DMS53 (cell line): ENCODE measurements around the gene DNAH9.
A peak's percentile ranks its signal among the peaks of the same experiment; 100 is the strongest.
"Not testable (repeated sequence)": the region's sequence is repeated elsewhere in the genome, so short reads cannot be mapped to it uniquely, and the experiment has no call there.

Experiments used
- DNase-seq: peaks from one replicate; lab custom pipeline; 2025; lab: John Stamatoyannopoulos, UW

The DNAH9 gene

DNA sequence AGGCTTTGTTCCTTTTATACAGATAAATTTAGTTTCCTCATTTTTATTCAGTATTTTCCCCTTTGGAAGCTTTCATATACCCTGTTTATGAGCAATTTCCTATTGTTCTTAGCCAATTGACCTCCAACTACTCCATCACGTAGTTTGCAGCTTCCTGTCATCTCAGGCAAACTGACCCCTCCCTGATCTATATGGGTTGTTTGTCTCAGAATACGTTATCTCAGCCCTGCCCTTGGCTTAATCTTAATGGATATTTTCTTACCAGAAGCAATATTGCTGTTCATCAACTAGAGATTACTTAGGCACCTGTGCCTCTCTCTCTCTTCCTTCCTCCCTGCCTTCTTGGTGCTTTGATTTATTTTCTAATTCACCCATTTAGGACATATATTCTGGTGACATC lies 317.8 kb downstream of the DNAH9 start:
- no peak for DNase-seq

DNA sequence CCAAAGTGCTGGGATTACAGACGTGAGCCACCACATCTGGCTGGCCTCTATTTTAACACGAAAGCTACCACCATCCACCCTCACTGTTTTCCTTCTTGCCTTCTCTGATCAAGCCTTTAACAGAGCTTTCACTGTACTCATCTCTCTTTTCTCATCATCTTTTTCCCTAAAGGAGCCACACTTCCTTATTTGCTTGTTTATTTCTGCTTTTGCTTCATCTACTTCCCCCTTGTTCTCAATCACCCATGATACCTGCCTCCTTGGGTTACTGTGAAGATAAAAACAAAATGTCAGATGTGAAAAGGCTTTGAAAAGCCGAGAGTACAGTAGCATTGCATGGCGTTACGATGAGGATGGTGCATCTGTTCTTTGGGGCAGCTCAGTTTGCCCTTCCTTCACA lies 319.1 kb downstream of the DNAH9 start:
- no peak for DNase-seq

DNA sequence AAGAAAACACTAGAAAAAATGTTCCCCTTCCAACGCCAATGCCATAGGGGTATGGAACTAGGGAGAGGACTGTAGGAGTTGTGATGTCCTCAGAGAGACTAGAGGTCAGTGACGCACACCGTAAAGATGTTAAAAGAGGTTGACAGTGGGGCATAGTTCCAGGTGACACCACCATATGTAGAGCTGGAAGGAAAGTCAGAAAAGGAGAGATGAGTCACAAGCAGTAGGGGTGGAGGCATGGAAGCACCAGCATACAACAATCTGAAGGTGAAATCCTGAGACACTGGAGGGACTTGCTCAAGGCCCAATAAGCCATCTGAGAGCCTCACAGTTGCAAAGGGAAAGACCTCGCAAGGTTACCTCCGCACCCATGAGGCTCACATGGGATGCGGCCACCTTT lies 323.0 kb downstream of the DNAH9 start:
- no peak for DNase-seq

DNA sequence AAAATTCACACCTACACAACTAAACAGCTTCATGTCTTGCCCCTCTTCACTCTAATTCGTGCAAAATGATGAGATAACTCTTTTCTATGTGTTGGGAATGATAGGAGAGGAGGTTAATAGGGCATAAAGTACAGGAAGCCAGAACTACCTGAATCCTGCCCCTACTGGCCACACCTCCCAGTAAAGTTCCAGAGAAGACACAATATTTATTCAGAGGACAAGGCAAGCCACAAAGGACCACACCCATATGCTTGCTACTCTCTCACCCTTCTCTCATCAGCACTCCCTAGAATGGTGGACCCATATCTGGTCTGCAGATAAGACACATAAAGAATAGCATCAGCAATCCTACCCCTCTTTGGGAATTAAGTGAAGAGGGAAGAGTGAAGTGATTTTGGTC lies 324.4 kb downstream of the DNAH9 start:
- no peak for DNase-seq

DNA sequence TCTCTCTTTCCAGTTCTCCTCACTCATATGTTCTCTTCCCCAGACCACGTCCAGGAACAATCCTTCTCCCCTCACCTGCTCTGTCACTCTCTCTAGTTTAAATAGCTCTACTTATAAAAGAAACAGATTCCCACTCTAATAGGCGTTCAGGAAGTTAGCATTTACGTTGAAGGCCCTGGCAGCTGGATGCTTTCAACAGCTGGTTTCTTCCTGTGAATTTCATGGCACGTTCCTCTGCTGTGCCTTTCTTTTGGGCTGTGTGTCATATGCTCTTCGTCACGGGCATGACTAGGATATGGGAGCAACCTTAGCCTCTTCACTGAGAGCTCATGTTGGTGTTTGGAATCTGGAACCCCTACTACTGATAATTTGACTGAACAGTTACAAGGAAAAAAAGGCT lies 325.8 kb downstream of the DNAH9 start:
- DNase-seq: no peak

DNA sequence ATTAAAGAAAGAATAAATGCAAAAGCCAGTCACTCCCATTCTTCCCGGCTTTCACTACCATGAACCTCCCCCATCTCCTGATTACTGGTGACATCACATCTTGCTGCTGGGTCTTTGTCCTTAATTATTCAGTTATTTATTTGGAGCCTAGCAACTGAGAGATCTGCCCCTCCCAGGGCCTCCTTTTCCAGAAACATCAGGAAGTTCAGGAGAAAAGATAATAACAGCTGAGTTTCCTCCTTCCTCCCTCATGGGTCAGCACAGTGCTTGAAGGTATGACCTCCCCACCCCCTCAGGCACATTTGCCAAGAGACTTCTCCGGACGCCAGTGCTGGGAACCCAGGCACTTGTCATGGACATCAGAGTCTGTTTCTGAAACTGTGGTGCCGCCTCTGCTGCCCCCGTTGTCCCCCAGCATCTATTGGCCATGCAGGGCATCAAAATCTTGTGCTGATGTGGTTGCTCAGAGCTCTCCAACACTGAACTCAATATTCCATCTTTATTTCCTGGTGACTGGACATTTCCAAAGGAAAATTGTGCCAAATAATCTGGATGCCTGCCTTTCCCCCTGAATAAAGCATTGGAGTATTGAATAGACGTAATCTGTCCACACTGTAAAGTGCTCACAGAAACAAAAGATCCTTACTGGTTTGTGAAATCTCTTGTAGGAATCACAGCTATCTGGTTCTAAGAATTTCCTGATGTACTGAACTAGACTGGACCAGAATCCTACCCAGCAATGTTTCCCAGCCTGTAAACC lies 327.2 kb downstream of the DNAH9 start:
- DNase-seq: no peak

DNA sequence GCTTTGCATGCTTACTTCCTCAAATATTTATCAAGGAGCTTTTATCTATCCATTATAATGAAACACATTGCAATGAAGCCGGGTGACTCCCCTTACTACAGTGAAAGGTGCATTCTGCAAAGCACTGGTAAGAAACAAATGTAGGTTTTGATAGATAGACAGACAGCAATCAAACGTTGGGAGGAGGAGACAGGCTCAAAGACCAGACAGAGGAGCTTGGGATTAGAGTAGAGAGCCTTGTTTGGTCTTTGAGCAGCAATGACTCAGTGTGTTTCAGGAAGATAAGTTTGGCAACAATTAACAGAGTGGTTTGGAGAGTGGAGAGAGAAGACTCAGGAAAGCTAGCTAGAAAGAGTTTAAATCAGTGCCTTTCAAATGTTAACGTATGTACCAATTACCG lies 330.2 kb downstream of the DNAH9 start:
- no peak for DNase-seq

DNA sequence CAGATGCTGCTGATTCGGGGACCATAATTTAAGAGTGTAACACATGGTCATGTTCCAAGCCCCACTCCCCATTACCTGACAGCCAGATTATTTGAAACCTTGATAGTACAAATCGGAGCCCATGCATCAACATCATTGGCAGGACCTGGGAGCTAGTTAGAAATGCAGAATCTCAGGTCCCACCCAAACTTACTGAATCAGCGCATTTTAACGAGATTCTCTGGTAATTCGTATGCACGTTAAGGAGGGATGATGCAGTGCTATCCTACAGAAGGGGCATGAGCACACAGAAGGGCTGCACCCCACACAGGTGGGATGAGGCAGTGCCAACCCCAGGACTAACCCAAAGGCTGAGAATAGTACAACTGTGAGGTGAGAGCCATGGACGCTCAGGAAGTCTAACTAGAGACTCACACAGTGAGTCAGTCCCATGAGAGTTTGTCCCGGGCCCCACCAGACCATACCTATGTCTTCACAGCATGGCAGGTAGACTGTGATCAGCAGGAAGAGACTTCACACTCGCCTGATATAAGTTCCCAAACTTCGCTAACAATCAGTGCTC lies 334.1 kb downstream of the DNAH9 start:
- no peak for DNase-seq

DNA sequence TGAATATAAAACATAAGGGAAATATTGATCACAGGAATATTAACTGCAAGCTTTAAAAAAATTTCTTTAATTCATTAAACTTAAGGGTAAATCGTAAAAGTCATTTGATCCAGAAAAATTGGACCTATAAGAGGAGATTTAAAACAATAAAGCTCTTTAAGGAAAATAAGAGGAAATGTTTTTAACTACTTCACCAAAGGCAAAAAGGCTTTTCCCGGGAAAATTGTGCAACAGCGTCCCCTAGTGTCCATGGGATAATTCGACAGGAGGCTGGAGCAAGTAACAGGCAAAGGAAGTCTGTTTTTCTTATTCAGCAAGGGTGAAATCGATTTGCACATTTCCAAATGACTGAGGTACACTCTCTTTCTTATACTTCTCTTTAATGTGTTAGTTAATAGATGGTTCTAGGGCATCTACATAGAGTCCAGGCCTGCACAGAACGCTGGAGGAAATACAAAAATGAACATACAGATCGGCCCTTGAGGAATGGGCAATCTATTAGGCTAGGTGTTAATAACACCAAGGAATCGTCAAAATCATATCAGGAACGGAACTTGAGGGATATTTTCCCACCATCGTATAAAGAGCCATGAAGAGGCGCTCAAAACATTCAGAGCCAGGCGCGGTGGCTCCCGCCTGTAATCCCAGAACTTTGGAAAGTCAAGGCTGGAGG lies 337.6 kb downstream of the DNAH9 start:
- DNase-seq: peak; percentile 37

DNA sequence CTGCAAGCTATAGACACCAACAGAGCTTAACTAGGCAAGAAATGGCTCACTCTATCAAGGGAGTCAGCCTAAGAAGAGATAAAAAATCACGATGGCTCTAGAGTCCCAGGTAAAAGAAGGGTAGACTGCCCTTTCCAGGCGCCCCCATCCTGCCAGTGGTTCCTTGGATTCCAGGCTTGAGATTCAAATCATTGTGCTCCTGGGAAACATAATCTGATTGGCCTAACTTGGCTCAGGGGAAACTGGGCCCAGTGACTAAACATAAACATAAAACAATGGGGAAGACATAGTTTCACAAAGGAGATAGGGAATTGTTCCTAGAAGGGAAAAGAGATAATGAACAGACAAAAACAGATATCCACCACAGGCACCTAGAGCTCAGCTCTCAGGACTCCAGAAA lies 342.6 kb downstream of the DNAH9 start:
- no peak for DNase-seq

DNA sequence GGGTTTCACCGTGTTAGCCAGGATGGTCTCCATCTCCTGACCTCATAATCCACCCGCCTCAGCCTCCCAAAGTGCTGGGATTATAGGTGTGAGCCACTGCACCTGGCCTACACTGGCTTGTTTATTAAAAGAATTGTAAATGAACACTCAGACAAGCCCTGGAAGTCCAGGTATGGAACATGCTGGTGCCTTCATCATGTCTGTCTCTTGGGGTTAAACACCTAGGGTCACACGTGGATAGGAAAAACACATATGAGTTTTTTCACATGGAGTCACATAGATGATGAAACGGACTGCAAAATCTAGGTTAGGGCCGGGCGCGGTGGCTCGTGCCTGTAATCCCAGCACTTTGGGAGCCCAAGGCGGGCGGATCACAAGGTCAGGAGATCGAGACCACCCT lies 344.8 kb downstream of the DNAH9 start:
- DNase-seq: not testable (repeated sequence)

DNA sequence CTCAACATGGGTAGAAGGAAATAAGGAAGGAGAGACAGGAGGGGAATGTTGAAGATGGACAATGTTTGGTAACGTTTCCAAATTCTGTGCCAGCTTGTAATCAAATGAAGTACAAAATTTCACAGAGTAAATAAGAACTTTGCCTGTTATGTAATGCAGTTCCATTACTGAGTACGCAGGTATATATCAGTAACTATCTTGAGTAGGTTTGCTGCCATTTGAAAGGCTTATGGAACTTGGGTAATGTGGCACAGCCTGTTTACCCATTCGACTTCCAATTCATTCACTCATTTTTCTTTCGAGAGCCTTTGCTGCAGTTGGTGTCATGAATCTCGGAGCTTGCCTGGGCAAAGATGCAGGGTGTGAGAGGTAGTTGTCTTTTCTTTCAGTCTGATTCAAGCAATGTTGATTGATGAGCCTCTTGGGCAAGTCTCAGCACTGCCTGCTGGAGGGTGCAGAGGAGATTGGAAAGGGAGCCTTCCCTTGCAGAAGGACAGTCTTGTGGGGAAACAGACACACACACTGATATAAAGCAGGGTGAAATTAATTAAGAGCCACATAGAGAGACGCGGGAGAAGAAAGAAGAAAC lies 345.6 kb downstream of the DNAH9 start:
- DNase-seq: no peak

DNA sequence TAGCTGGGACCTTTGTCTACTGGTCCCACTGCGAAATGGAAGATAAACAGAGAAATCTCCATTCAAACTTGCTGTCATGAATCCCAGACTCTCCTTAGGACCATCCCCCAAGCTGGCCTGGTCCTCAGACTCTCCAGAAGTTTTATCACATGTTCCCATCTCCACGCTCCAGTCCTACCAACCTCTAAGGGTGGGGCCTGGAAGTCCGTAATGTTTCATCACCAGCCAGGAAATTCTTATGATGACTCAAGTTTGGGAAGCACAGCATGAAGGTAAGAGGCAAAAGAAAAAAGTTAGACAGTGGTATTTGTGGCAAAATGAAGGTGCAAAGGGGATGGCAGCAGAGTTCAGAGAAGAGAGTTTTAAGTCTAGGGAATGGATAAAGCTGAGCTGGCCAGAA lies 346.3 kb downstream of the DNAH9 start:
- DNase-seq: no peak

DNA sequence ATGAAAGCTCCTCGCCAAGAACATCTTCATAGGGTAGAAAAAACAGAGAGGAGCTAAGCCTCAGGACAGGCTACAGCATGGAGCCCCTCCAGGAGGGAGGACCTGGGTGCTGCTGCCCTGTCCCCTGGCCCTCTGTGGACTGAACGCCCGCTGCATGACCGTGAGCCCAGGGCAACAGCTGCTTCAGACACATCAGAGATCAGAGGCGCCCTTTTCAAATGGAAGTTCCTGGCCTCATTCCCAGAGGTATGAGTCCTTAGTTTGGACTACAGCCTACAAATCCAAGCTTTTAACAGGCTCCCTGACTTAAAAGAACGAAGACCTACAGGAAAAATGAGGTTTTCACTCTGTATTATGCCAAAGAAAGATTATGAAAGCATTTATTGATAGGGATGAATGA lies 350.5 kb downstream of the DNAH9 start:
- DNase-seq: no peak

DNA sequence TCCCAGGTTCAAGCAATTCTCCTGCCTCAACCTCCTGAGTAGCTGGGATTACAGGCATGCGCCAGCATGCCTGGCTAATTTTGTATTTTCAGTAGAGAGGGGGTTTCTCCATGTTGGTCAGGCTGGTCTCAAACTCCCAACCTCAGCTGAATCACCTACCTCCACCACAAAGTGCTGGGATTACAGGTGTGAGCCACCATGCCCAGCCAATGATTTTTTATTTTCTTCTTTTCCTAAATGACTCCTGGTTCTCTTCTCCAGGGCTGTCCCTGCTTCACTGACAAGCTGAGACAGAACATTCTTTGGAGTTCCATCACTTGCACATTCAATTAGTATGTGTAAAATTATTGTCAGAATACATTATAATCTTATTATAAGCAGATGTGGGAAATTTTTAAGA lies 351.3 kb downstream of the DNAH9 start:
- DNase-seq: not testable (repeated sequence)

DNA sequence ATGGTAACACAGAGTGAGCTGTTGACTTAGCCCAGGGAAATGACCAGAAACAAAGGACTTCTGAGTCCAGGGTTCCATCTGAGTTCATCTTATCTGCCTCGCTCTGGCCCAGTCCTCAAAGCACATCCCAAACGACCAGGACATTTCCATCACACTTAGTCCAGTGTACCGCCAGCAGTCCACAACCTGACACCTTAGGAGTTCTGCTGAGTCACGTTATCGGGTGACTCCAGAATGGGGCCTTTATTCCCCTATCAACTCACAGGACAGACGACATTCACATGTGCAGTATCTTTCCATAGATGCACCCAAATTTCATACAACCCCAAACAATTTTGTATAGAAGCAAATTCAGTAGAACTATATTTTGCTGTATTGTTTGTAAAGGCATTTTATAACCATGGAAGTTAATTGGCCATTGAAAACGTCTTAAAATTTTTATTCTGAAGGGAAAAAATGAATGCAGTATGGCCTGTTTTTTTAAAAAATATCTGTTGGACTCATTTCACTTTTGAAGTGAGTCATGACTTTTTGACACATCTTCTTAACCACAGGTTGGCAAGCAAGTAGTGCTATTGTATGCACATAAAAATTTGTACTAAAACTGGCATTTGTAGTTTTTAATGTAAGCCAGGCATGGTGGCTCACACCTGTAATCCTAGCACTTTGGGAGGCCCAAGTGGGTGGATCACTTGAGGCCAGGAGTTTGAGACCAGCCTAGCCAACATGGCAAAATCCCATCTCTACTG lies 352.7 kb downstream of the DNAH9 start:
- no peak for DNase-seq

DNA sequence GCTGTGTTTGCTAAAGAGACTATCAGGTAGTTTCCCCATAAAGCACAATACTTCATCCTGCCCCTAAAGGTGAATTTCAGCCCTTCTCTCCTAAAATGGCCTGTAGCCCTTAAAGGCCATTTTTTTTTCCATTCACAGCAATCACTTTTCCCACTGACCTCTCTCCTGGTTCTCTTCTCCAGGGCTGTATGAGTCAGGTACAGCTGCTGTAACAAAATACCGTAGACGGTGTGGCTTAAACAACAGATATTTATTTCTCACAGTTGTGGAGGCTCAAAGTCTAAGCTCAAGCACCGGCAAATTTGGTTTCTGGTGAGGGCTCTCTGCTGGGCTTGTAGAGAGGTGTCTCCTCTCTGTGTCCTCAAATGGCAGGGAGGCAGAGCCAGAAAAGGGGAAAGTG lies 354.3 kb downstream of the DNAH9 start:
- DNase-seq: no peak

DNA sequence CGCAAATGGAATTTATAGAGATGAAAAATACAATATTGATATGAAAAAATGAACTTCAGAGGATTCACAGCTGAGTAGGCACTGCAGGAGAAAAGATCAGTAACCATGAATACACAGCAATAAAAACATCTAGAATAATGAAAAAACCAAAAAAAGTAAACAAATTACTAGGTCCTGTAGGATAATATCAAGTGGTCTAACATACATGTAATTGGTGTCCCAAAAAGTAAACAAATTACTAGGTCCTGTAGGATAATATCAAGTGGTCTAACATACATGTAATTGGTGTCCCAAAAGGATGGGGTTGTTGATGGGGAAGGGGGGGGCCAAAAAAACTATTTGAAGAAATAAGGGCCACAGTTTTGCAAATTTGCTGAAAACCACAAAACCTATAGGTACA lies 355.7 kb downstream of the DNAH9 start:
- DNase-seq: no peak

DNA sequence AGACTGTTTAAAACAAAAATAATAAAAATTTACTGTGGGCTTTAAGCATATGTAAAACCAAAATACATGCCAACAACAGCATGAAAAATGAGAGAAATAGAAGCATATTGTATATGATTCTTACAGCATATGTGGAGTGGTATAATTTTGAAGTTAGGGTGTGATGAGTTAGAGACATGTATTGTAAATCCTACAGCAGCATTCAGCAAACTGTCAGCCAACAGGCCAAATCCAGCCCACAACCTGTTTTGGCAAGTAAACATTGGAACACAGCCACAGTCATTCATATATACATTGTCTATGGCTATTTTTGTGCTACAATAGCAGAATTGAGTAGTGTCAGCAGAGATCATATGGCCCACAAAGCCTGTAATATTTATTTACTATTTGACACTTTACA lies 356.7 kb downstream of the DNAH9 start:
- DNase-seq: no peak

DNA sequence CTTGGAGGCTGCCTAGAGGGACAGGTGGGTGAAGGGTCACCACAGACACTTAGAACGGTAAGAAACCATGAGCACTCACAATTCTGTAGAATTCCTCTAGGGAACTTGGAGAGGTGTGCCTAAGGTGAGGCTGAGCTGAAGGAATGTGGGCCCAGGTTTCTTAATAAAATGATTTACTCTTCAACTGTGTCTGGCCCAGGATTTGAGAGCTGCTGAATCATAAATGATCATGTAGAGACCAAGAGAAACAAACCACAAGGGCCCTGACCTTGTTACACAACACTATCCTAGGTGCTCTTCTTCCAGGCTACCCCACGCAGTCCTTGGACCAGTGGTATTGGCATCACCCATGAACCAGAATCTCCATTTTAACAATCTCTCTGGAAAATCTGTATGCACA lies 371.3 kb downstream of the DNAH9 start:
- DNase-seq: no peak

DNA sequence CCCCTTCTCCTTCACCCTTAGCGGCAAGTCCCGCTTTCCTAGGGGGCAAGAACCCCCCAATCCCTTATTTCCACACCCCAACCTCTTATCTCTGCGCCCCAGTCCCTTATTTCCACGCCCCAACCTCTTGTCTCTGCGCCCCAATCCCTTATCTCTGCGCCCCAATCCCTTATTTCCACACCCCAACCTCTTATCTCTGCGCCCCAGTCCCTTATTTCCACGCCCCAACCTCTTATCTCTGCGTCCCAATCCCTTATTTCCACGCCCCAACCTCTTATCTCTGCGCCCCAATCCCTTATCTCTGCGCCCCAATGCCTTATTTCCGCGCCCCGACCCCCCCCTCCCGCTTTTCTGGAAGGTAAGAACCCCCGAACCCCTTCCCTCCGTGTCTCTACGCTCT lies 374.5 kb downstream of the DNAH9 start:
- not testable (repeated sequence) for DNase-seq

DNA sequence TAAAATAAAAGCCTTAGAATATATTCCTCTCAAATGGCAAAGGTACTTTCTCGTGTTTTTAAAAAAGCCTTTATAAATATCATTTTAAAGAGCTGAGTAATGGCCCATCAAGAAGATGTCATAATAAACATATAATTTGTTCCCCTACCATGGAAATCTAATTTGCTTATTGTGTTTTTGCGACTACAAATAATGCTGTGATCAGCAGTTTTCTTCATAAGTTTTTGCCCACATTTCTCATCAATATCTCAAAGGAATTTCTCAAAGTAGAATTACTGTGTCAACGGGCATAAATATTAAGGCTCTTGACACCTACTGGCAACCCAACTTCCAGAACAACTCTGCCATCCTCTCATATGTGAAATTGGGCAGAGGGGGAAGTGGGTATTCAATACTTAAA lies 381.5 kb downstream of the DNAH9 start:
- DNase-seq: no peak

DNA sequence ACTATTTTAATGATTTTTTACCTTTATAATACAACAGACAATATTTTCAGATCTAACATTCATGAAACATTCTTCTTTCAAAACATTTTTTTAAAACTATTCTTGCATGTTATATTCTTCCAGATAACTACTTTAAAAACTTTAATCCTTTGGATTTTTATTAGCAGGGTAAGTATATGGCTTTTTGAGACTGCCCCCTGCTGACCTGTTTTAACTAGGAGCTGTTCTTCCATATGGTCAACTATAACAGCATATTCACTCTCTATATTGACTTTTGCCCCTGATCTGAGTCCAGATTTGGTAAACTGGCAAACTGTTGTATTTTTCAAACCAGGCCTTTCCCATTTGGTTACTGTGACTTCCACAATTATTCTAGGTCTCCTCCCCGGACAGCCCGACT lies 382.5 kb downstream of the DNAH9 start:
- DNase-seq: peak; percentile 0
